Type B pancreatic cell (in vitro differentiated cells): ENCODE data around the gene RGS13. TPM values are rescaled to one million over a fixed set of nuclear protein-coding genes. Genes with fewer than 3 reads are reported as not detected.

Experiments used
- DNase-seq: peaks from one replicate; pipeline ENCODE4 v3.0.0; 2021; ENCODE audit warnings: mixed read lengths; ENCODE audit not compliant: unreplicated experiment; ENCODE audit errors: extremely low spot score
- H3K27ac Mint-ChIP-seq: 2 replicates; pipeline ENCODE4 v1.8.0; 2021; ENCODE audit warnings: mild to moderate bottlenecking, mixed read lengths
- H3K27me3 Mint-ChIP-seq: 2 replicates; pipeline ENCODE4 v1.8.0; 2021; ENCODE audit warnings: mixed read lengths
- H3K36me3 Mint-ChIP-seq: 2 replicates; pipeline ENCODE4 v1.8.0; 2021; ENCODE audit warnings: mixed read lengths
- H3K4me1 Mint-ChIP-seq: one replicate; pipeline ENCODE4 v1.8.0; 2021; ENCODE audit warnings: mixed read lengths; ENCODE audit not compliant: unreplicated experiment
- H3K4me3 Mint-ChIP-seq: 2 replicates; pipeline ENCODE4 v1.8.0; 2021; ENCODE audit warnings: mild to moderate bottlenecking, mixed read lengths
- H3K9me3 Mint-ChIP-seq: 2 replicates; pipeline ENCODE4 v1.8.0; 2021; ENCODE audit warnings: mixed read lengths
- total RNA-seq: library from RNA; stranded (reverse); gene quantifications from 2 replicates; pipeline ENCODE4 v1.2.1, GENCODE V29; 2021; ENCODE audit warnings: low replicate concordance
- TF ChIP-seq, protein P1 (sequence below): fragments of 200-600 bp; sonication (generic); conservative IDR thresholded peaks from 2 replicates; pipeline ENCODE4 v1.5.0; 2021; ENCODE audit warnings: antibody characterized with exemption, mild to moderate bottlenecking

The RGS13 gene
- total RNA-seq, 1 donor from 2014 or later = 0.19 TPM

DNA sequence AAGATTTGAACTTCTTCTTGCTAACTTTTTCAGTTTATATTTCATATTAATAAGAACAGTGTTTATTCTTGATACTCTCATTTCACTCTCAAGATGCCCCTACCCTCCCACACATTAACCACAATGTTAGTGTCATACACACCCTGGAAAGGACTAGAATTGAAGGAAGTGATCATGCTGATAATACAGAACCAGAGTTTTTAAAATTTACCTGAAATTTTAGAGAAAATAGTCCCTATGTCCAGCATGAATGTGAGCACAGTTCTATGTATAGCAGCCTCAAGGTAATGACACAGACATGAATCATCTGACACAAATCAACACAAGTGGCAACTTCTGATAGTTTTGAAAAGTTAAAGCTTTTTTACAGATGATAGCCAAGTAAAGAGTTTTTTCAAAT is 34.4 kb upstream of the RGS13 start:
- Mint-ChIP-seq H3K4me3 (no peak overlapping the region), H3K9me3 (no peaks in the 10 kb centered on the region), H3K4me1 (no peaks in the 10 kb centered on the region), H3K27ac (no peak overlapping the region), H3K36me3 (no peaks in the 10 kb centered on the region), H3K27me3 (no peaks in the 10 kb centered on the region)
- no peak for DNase-seq
- TF ChIP-seq, protein P1, sequence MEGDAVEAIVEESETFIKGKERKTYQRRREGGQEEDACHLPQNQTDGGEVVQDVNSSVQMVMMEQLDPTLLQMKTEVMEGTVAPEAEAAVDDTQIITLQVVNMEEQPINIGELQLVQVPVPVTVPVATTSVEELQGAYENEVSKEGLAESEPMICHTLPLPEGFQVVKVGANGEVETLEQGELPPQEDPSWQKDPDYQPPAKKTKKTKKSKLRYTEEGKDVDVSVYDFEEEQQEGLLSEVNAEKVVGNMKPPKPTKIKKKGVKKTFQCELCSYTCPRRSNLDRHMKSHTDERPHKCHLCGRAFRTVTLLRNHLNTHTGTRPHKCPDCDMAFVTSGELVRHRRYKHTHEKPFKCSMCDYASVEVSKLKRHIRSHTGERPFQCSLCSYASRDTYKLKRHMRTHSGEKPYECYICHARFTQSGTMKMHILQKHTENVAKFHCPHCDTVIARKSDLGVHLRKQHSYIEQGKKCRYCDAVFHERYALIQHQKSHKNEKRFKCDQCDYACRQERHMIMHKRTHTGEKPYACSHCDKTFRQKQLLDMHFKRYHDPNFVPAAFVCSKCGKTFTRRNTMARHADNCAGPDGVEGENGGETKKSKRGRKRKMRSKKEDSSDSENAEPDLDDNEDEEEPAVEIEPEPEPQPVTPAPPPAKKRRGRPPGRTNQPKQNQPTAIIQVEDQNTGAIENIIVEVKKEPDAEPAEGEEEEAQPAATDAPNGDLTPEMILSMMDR = no peak

DNA sequence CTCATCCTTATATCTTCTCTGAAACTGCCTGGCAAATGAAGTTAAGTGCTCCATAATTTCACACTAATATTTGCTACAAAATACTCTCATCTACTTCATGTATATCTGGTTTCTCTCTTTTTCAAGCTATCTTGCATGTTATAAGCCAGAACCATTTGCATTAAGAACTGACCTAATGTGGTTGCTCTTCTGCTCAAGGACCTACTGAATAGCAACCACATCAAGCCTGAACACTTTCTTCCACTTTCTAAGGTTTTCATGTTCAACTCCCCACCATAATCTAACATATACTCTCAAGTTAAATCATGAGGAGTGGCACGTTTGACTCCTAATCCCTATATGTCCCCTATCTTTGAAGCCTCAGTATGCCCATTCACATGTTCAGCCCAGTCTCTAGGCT is 33.2 kb upstream of the RGS13 start:
- Mint-ChIP-seq H3K4me1 (peaks cover under 1% of the 10 kb centered on the region), H3K4me3 (no peak overlapping the region)

DNA sequence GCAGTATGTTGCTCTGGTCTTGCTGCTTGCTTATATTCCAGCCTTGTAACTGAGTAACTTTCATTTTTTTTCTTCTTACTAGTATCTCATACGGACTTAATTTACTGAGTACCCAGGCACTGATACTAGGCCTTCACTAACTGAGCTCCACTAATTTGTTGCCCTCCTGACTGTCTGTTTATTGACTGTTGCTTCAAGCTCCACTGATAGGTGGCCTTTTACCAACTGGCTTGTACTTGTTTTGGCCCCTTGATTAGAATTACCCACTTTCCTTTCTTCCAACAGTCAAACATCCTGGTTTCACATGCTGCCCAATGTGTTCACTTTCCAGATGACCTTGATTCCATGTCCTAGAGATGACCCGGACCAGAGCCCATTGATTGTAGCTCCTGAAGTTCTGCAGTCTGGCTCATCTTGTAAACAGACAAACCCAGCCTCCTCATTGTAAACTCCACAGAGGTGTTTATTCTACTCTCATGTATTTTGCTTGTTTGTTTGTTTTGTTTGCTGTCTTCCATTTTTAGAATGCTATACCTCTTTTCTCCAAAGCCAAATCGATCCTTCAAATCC is 32.6 kb upstream of the RGS13 start:
- Mint-ChIP-seq H3K27me3 (no peaks in the 10 kb centered on the region), H3K4me3 (no peak overlapping the region), H3K9me3 (no peaks in the 10 kb centered on the region), H3K36me3 (no peaks in the 10 kb centered on the region), H3K4me1 (peaks cover 4% of the 10 kb centered on the region), H3K27ac (no peak overlapping the region)
- no peak for DNase-seq
- TF ChIP-seq, protein P1 = no peak

More for the DNA sequence above, 33.2 kb upstream of the RGS13 start:
- H3K9me3 Mint-ChIP-seq = no peaks in the 10 kb centered on the region
- TF ChIP-seq, protein P1 = no peak
- no peak for DNase-seq
- H3K27me3 Mint-ChIP-seq = no peaks in the 10 kb centered on the region
- no peak overlapping the region for H3K27ac Mint-ChIP-seq
- H3K36me3 Mint-ChIP-seq = no peaks in the 10 kb centered on the region

DNA sequence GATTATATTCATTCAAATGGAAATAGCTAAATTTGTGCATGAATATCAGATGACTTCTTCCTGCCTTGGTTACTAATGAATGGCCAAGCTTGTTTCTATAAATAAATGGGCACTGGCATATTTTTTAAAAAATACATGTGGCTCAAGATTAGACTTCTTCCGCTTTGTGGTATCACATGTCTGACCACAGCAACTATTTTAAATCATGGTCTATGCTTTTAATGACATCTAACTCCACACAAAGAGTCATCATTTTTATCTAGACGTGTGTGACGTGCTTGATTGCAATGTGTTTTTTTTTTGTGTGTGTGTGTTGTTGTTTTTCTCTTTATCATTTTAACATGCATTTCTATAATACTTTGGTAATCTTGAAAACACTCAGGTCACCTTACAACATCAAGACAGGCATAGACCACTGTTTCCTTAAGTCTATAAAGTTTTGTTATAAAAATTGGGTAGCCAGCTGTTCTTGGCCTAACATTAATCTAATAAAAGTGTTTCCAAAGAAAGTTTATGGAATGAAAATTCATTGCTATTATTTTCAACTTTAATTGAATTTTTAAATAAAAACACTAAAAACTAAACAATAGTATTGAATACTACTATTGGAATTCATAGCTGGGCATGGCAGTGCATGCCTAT is 30.8 kb upstream of the RGS13 start:
- peaks cover 4% of the 10 kb centered on the region for H3K4me1 Mint-ChIP-seq
- no peak overlapping the region for H3K4me3 Mint-ChIP-seq
- H3K27ac Mint-ChIP-seq = no peak overlapping the region
- TF ChIP-seq, protein P1 = no peak
- no peaks in the 10 kb centered on the region for H3K9me3 Mint-ChIP-seq
- H3K27me3 Mint-ChIP-seq = no peaks in the 10 kb centered on the region
- no peak for DNase-seq
- no peaks in the 10 kb centered on the region for H3K36me3 Mint-ChIP-seq

DNA sequence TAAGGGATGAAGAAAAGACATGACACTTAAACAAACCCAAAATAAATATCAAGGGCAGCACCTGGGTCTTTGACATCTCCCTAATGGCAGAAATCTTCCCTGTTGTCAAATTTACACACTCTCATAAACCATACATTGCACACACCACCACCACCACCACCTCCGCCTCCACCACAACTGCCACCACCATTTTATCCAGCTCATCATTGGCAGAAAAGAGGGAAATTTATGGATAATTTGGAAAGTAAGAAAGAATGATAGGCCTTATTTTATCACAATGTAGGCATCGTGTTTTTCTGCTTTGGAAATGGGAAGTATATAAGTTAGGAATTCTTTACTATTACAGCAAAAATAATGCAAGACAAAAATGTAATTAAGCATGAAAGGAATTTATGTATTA is 27.3 kb upstream of the RGS13 start:
- H3K9me3 Mint-ChIP-seq = no peaks in the 10 kb centered on the region
- H3K27me3 Mint-ChIP-seq = no peaks in the 10 kb centered on the region
- H3K4me3 Mint-ChIP-seq = no peak overlapping the region
- DNase-seq = no peak
- no peak overlapping the region for H3K27ac Mint-ChIP-seq
- H3K4me1 Mint-ChIP-seq = peaks cover 4% of the 10 kb centered on the region
- TF ChIP-seq, protein P1 = no peak
- no peaks in the 10 kb centered on the region for H3K36me3 Mint-ChIP-seq
